Ovary (tissue), 9 donors: Measurements from ENCODE around the gene EZH1. TPM values are rescaled to one million over a fixed set of nuclear protein-coding genes. Genes with fewer than 3 reads are reported as not detected.
A peak's percentile ranks its signal among the peaks of the same experiment; 100 is the strongest.

ENCODE experiments used
- DNase-seq, 5 donors: peaks; one replicate each; pipeline ENCODE4 v3.0.0-alpha.2; 2019 to 2020
- H3K27ac ChIP-seq, 2 donors: fragments of 200-600 bp; one replicate each; pipeline versions ENCODE4 v1.5.1 to v1.8.0; 2019 to 2022
- H3K27me3 ChIP-seq: fragments of 200-600 bp; one replicate; pipeline ENCODE4 v1.8.0; 2022
- H3K36me3 ChIP-seq: fragments of 200-600 bp; sonication (generic); one replicate; pipeline ENCODE4 v1.5.1; 2019
- H3K4me1 ChIP-seq: one replicate; pipeline ENCODE4 v1.8.1; 2013; ENCODE audit warnings: mild to moderate bottlenecking, moderate library complexity; ENCODE audit not compliant: insufficient read depth
- H3K4me3 ChIP-seq: fragments of 200-600 bp; sonication (generic); one replicate; pipeline ENCODE4 v1.5.1; 2017
- H3K9me3 ChIP-seq, 2 donors: fragments of 200-600 bp in 1 of 2; sonication (generic) in 1 of 2; one replicate each; pipeline versions ENCODE4 v1.5.1 to v1.8.1; 2013 to 2019; ENCODE audit warnings: mild to moderate bottlenecking in 1 of 2, moderate library complexity in 1 of 2
- CTCF ChIP-seq, 3 donors: fragments of 450-650 bp in 2 of 3; fragments of 200-600 bp in 1 of 3; IDR thresholded peaks; one replicate each; pipeline versions ENCODE4 v1.5.1 to v1.8.0; 2016 to 2022; ENCODE audit warnings: antibody characterized with exemption in 3 of 3, mild to moderate bottlenecking in 1 of 3
- EP300 ChIP-seq: sonication (generic); formaldehyde crosslinking; IDR thresholded peaks from one replicate; pipeline ENCODE4 v1.6.1; 2017; ENCODE audit warnings: antibody characterized with exemption
- POLR2A ChIP-seq: fragments of 450-650 bp; IDR thresholded peaks from one replicate; pipeline ENCODE4 v1.6.1; 2017; ENCODE audit warnings: antibody characterized with exemption, mild to moderate bottlenecking, moderate library complexity
- WGBS, 3 donors: extraction: QIAGEN DNeasy Blood & Tissue Kit in 1 of 3; methylation state at CpG; one replicate each; pipeline versions ENCODE4 v1.1.5 to v1.1.7; 2013 to 2017; 5-methylcytosine and 5-hydroxymethylcytosine counted together
- intact Hi-C, 4 donors: fragments of 100-400 bp; cut with DNase I; formaldehyde crosslinking; loops; one replicate each; pipeline versions ENCODE4 v1.11.0 to v1.15.1; 2022 to 2023
- polyA plus RNA-seq, 2 donors: library from polyadenylated mRNA; stranded (reverse); fragments of 200-250 nt in 1 of 2; fragments of 350-450 nt in 1 of 2; fragmentation: Illumina TruSeq in 1 of 2; extraction: RNeasy Lipid Tissue Mini Kit (QIAGEN cat#74804) in 1 of 2; gene quantifications; one replicate each; pipeline ENCODE4 v1.2.3, GENCODE V29; 2013 to 2014
- total RNA-seq, 7 donors: library from RNA; depleted of rRNA in 2 of 7; stranded (reverse); fragments of >200 nt in 2 of 7; fragmentation: NEBNext Ultra II Directional in 3 of 7; extraction: Animal tissue kit (Norgen Biotek cat#: 25700) in 3 of 7; gene quantifications; one replicate each; pipeline versions ENCODE4 v1.1.0 to v1.2.4, GENCODE V29; 2016 to 2023
- donor health status: DM: no; HTN: no; CAD: no; lungs with moderate emphysema.
- donor health status: DM: no; HTN: no; CAD: no.
- donor health status: Bipolar disorder and iron deficiency.
- donor health status: DM: yes; HTN: yes; CAD: no.
- donor health status: DM: no; HTN: no; CAD: no.
- donor health status: DM: yes; HTN: yes; CAD: no.

EZH1 gene
- total and polyA plus RNA-seq, 9 donors: 32.9 to 95.2 (median 67.8) TPM

GRCh38 chr17:42681976-42682721 is 62.7 kb downstream of the EZH1 start, which contains the start of gene CNTNAP1:
Gene CNTNAP1, plus strand, starts transcription at chr17:42682531. Its CDS starts 299 bp downstream, at chr17:42682830.
- no peaks in the 10 kb centered on the region for H3K27me3 ChIP-seq
- no peaks in the 10 kb centered on the region for H3K36me3 ChIP-seq
- H3K4me1 ChIP-seq: peaks cover 14% of the 10 kb centered on the region
- peak within 1 kb of the TSS in 1 of 2 donors; percentile 68 for H3K27ac ChIP-seq
- H3K4me3 ChIP-seq: peak within 1 kb of the TSS; percentile 50
- no peaks in the 10 kb centered on the region for H3K9me3 ChIP-seq
- peak; percentile 75 for TF ChIP-seq EP300
- TF ChIP-seq POLR2A: no peak
- DNase-seq: peak; percentile 71 to 82 (median 79)
- 11 to 13% (median 12%) methylated on average over 22 of the region's 22 CpGs for WGBS, 3 donors
- intact Hi-C loops: loop anchor here in 3 of 4 donors (2.0 to 10.0 kb wide), 5 partner anchors 63 to 693 kb away; partner anchors contain the start of genes RETREG3 (in 2 of the 3), TUBG1 (in 2 of the 3), EZH1 (in 1 of the 3) and PSMC3IP (in 1 of the 3)

GRCh38 chr17:42680331-42680808 is 64.5 kb downstream of the EZH1 start:
- intact Hi-C loops: loop anchor here in 3 of 4 donors (2.0 to 10.0 kb wide), 5 partner anchors 64 to 694 kb away; partner anchors contain the start of genes RETREG3 (in 2 of the 3), TUBG1 (in 2 of the 3), EZH1 (in 1 of the 3) and PSMC3IP (in 1 of the 3)
- WGBS, 3 donors: 39 to 47% (median 45%) methylated on average over 18 to 20 of the region's 20 CpGs
- H3K36me3 ChIP-seq: no peaks in the 10 kb centered on the region
- DNase-seq: peak in 1 of 5 donors; percentile 64
- peak overlapping the region; percentile 68 for H3K4me3 ChIP-seq
- no peaks in the 10 kb centered on the region for H3K9me3 ChIP-seq
- no peak for TF ChIP-seq EP300
- no peak for TF ChIP-seq POLR2A
- TF ChIP-seq CTCF (IDR thresholded peaks at IDR 0.05): no peak
- no peaks in the 10 kb centered on the region for H3K27me3 ChIP-seq
- peaks cover 14% of the 10 kb centered on the region for H3K4me1 ChIP-seq
- peak overlapping the region; percentile 82 to 94 for H3K27ac ChIP-seq

GRCh38 chr17:42679492-42680330 is 65.1 kb downstream of the EZH1 start:
- peak overlapping the region; percentile 82 to 94 for H3K27ac ChIP-seq
- H3K27me3 ChIP-seq: no peaks in the 10 kb centered on the region
- H3K4me1 ChIP-seq: peaks cover 16% of the 10 kb centered on the region
- peak; percentile 72 to 84 (median 77) for DNase-seq
- H3K36me3 ChIP-seq: no peaks in the 10 kb centered on the region
- TF ChIP-seq POLR2A (peak; percentile 33), CTCF (IDR thresholded peaks at IDR 0.05) (peak; percentile 88 to 98 (median 95)), EP300 (no peak)
- H3K9me3 ChIP-seq: no peaks in the 10 kb centered on the region
- peak overlapping the region; percentile 68 for H3K4me3 ChIP-seq
- intact Hi-C loops: loop anchor here in 3 of 4 donors (2.0 to 10.0 kb wide), 6 partner anchors 65 to 695 kb away; partner anchors contain the start of genes RETREG3 (in 3 of the 3), TUBG1 (in 3 of the 3), EZH1 (in 1 of the 3) and PSMC3IP (in 1 of the 3)
- 5 to 8% (median 6%) methylated on average over 61 to 78 of the region's 78 CpGs for WGBS, 3 donors

DNA sequence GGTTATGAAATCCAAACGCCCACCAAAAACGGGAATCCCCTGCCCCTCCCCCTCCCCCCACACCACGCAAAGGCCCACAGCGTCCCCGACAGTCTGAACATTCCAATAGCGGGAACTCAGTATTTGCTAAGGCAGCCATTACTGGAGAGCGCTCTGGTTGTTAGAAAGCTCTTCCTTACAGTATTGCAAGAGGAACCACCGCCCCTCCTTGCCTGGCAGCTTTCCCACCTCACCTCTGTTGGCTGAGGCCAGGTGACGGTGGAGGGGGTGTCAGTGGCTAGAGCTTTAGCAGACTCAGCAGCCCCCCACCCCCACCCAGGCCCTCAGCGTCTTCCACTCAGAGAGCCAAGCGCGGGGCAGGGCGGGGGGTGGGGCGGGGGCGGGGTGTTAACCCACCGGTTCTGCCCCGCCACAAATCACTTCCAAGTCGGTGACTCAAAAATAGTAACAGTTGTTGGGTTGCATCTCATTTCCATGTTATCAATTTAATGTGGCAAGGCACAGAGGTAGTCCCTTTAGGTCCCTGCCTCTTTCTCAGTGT is 65.8 kb downstream of the EZH1 start:
- DNase-seq: peak; percentile 59 to 77 (median 75)
- Histone ChIP-seq H3K4me1 (peaks cover 20% of the 10 kb centered on the region), H3K27ac (peak overlapping the region; percentile 82 to 94), H3K9me3 (no peaks in the 10 kb centered on the region), H3K36me3 (no peaks in the 10 kb centered on the region), H3K27me3 (no peaks in the 10 kb centered on the region), H3K4me3 (peak overlapping the region; percentile 68)
- 4 to 10% (median 7%) methylated on average over 14 to 18 of the region's 18 CpGs for WGBS, 3 donors
- intact Hi-C loops: loop anchor here in 2 of 4 donors (2.0 to 5.0 kb wide), 2 partner anchors 72 to 100 kb away; partner anchors contain the start of genes RETREG3 (in 1 of the 2) and TUBG1 (in 1 of the 2)
- TF ChIP-seq EP300 (no peak), CTCF (IDR thresholded peaks at IDR 0.05) (no peak), POLR2A (no peak)
